AG08395 (cell line): ENCODE results near the gene BHLHA15.
"Not testable (repeated sequence)": the region's sequence is repeated elsewhere in the genome, so short reads cannot be mapped to it uniquely, and the experiment has no call there.

Source experiments
- DNase-seq: peaks from one replicate; pipeline ENCODE4 v3.0.0; 2012; ENCODE audit warnings: mixed read lengths, low spot score

BHLHA15 gene

GRCh38 chr7:98210513-98211220 is 572 bp upstream of the BHLHA15 start:
- peak; percentile 60 for DNase-seq

- DNase-seq = no peak
Measured at GRCh38 chr7:98211676-98212531, 665 bp downstream of the BHLHA15 start.

GRCh38 chr7:98212532-98213041 is 1.3 kb downstream of the BHLHA15 start:
- DNase-seq = no peak

- no peak for DNase-seq
Measured at GRCh38 chr7:98213296-98213887, 2.2 kb downstream of the BHLHA15 start.

- DNase-seq = no peak
Measured at GRCh38 chr7:98213888-98214810, 2.9 kb downstream of the BHLHA15 start.

GRCh38 chr7:98214811-98215321 is 3.6 kb downstream of the BHLHA15 start:
- no peak for DNase-seq

- no peak for DNase-seq
Measured at GRCh38 chr7:98215561-98216495, 4.6 kb downstream of the BHLHA15 start.

GRCh38 chr7:98216941-98217622 is 5.8 kb downstream of the BHLHA15 start:
- no peak for DNase-seq

GRCh38 chr7:98217623-98218582 is 6.7 kb downstream of the BHLHA15 start:
- no peak for DNase-seq

GRCh38 chr7:98219382-98219781 is 8.1 kb downstream of the BHLHA15 start:
- DNase-seq = not testable (repeated sequence)

GRCh38 chr7:98221611-98222532 is 10.6 kb downstream of the BHLHA15 start:
- DNase-seq = no peak

GRCh38 chr7:98222533-98223195 is 11.4 kb downstream of the BHLHA15 start:
- DNase-seq = no peak

- no peak for DNase-seq
Measured at GRCh38 chr7:98223351-98223897, 12.2 kb downstream of the BHLHA15 start.

- DNase-seq = no peak
Measured at GRCh38 chr7:98223898-98224700, 12.9 kb downstream of the BHLHA15 start.

GRCh38 chr7:98224701-98225181 is 13.5 kb downstream of the BHLHA15 start:
- DNase-seq = no peak
